ENCODE measurements around the gene SAMD7. TPM values are rescaled to one million over a fixed set of nuclear protein-coding genes. Genes with fewer than 3 reads are reported as not detected.

SAMD7 gene
- total RNA-seq, 1 donor from 2014 or later: not detected

DNA sequence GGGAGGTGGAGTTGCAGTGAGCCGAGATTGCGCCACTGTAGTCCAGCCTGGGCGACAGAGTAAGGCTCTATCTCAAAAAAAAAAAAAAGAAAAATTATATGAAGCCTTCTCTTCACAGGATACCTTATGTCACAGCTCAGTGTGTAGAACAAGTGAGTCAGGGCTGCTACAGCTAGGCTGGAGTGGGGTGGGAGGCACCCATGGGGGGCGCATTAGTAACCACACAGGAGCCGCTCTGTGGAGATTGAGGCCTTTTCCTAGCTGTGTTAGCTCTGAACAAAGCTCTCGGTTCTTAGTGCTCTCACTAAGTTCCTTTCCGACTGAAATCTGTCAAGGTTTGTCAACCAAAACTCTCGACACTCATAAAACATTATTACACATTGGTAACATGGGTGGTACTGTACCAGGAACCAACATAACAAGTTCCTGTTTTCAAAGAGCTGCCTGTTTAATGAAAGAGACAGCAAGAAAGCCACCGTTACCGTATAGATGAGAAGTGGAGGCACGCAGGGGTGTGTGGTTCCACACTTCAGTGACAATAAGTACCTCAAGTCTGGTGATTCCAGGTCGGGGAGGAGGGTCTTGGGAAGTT lies 46.1 kb upstream of the SAMD7 start:
- Mint-ChIP-seq H3K9me3 (ENCODE audit: unreplicated experiment) (no peaks in the 10 kb centered on the region), H3K4me3 (ENCODE audit: unreplicated experiment) (no peak overlapping the region), H3K27me3 (ENCODE audit: unreplicated experiment) (peaks cover 6% of the 10 kb centered on the region), H3K36me3 (ENCODE audit: low read depth, unreplicated experiment) (no peaks in the 10 kb centered on the region), H3K27ac (ENCODE audit: unreplicated experiment) (no peak overlapping the region), H3K4me1 (ENCODE audit: unreplicated experiment) (peaks cover 11% of the 10 kb centered on the region)
- no peak for DNase-seq (ENCODE audit: low spot score)
- TF ChIP-seq, protein P1, sequence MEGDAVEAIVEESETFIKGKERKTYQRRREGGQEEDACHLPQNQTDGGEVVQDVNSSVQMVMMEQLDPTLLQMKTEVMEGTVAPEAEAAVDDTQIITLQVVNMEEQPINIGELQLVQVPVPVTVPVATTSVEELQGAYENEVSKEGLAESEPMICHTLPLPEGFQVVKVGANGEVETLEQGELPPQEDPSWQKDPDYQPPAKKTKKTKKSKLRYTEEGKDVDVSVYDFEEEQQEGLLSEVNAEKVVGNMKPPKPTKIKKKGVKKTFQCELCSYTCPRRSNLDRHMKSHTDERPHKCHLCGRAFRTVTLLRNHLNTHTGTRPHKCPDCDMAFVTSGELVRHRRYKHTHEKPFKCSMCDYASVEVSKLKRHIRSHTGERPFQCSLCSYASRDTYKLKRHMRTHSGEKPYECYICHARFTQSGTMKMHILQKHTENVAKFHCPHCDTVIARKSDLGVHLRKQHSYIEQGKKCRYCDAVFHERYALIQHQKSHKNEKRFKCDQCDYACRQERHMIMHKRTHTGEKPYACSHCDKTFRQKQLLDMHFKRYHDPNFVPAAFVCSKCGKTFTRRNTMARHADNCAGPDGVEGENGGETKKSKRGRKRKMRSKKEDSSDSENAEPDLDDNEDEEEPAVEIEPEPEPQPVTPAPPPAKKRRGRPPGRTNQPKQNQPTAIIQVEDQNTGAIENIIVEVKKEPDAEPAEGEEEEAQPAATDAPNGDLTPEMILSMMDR (IDR thresholded peaks at IDR 0.05; ENCODE audit: unreplicated experiment): no peak

DNA sequence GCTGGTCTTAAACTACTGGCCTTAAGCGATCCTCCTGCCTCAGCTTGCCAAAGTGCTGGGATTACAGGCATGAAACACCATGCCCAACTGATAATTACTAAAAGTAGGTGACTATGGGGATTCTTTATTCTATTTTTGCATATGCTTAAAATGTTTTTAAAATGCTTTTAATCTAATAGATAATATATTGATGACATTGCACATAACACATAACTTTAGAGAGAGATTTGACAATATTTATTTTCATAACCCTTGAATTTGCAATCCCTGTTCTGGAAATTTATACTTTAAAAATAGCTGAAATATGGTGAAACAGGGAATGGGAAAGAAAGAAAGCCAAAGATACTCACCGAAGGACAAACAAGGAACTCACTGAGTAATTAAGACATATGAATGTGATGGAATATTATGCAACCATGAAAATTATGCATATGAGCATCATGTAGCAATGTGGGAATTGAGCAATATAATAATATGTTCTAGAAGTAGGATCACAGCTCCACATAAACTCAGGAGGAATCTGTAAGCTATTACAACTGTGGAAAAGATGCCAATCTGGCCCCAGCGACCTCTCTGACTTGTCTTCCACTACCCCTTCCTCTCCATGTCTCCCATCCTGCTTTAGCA lies 43.7 kb upstream of the SAMD7 start:
- Mint-ChIP-seq H3K27ac (ENCODE audit: unreplicated experiment) (no peak overlapping the region), H3K36me3 (ENCODE audit: low read depth, unreplicated experiment) (no peaks in the 10 kb centered on the region), H3K27me3 (ENCODE audit: unreplicated experiment) (peaks cover 6% of the 10 kb centered on the region), H3K4me1 (ENCODE audit: unreplicated experiment) (peaks cover 22% of the 10 kb centered on the region), H3K9me3 (ENCODE audit: unreplicated experiment) (no peaks in the 10 kb centered on the region), H3K4me3 (ENCODE audit: unreplicated experiment) (no peak overlapping the region)
- no peak for DNase-seq (ENCODE audit: low spot score)
- TF ChIP-seq, protein P1 (IDR thresholded peaks at IDR 0.05; ENCODE audit: unreplicated experiment): no peak

DNA sequence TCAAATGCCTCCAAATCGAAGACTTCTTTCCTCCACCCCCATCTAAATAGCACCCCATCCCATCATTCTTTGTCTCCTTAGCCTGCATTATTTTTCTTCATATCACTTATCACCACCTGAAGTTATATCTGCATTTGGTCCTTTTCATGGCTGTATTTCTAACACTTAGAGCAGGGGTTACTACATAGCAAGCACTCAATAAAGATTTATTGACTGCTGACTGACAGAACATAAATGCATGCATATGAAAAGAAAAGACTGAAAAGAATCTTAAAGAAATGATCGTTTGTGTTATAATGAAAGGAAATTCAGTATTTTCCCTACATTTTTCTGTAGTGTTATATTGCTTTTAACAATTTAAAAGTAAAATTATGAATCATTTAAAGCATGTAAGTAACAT lies 43.0 kb upstream of the SAMD7 start:
- Mint-ChIP-seq H3K27ac (ENCODE audit: unreplicated experiment) (no peak overlapping the region), H3K9me3 (ENCODE audit: unreplicated experiment) (no peaks in the 10 kb centered on the region), H3K27me3 (ENCODE audit: unreplicated experiment) (peaks cover 6% of the 10 kb centered on the region), H3K4me3 (ENCODE audit: unreplicated experiment) (no peak overlapping the region), H3K4me1 (ENCODE audit: unreplicated experiment) (peaks cover 22% of the 10 kb centered on the region), H3K36me3 (ENCODE audit: low read depth, unreplicated experiment) (no peaks in the 10 kb centered on the region)
- DNase-seq (ENCODE audit: low spot score): no peak
- TF ChIP-seq, protein P1 (IDR thresholded peaks at IDR 0.05; ENCODE audit: unreplicated experiment): no peak

DNA sequence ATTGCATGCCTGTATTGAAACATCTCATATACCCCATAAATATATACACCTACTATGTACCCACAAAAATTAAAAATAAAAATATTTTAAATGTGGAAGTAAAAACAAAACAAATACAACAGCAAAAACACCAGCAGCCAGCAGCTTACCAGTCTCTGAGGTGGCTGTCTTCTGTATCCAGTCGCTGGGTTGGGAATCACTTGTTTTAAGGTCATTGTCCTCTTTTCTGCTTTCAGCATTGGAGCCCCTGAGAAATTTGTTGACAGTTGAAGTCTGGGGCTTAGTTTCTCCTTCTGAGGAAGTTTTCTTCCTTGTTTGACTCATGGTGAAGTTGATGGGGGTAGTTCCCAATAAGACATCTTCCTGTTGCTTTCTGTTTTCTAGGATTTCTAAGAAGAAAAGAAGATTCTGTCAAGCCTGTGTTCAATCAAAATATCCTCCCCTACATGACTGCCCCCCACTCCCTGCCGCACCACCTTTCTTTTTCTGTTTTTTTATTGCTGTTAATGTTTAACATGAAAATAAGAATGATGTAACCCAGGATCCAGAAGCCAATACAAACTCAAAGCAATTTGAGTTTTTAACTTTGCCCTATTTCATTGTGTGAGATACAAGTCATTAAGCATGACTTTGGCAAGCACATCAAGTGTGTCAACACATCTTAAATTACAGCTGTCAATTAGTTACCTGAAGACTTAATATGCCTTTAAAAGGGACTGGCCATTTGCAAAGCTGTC lies 41.7 kb upstream of the SAMD7 start, which contains the start of gene LRRC31:
Gene LRRC31, minus strand, starts transcription at position 452 of the 737 bp plus-strand sequence. Its CDS starts 128 bp downstream, at position 324.
- no peak for DNase-seq (ENCODE audit: low spot score)
- TF ChIP-seq, protein P1 (IDR thresholded peaks at IDR 0.05; ENCODE audit: unreplicated experiment): no peak
- Mint-ChIP-seq H3K9me3 (ENCODE audit: unreplicated experiment) (no peaks in the 10 kb centered on the region), H3K4me1 (ENCODE audit: unreplicated experiment) (peaks cover 18% of the 10 kb centered on the region), H3K27me3 (ENCODE audit: unreplicated experiment) (peaks cover 6% of the 10 kb centered on the region), H3K4me3 (ENCODE audit: unreplicated experiment) (no peak within 1 kb of the TSS), H3K36me3 (ENCODE audit: low read depth, unreplicated experiment) (peaks cover 3% of the 10 kb centered on the region), H3K27ac (ENCODE audit: unreplicated experiment) (no peak within 1 kb of the TSS)
